DND-41 (cell line): ENCODE data around the gene ITM2C.

ENCODE experiments used
- ATAC-seq: fragments of 200-7000 bp; cut with Tn5 transposase; 3 replicates; pipeline ENCODE4 v1.9.1; 2021; ENCODE audit warnings: low read depth; ENCODE audit not compliant: insufficient read depth
- DNase-seq: peaks from one replicate; pipeline ENCODE4 v3.0.0-alpha.2; 2020
- H2AFZ ChIP-seq: 2 replicates; pipeline ENCODE4 v1.6.0; 2012; ENCODE audit warnings: low read depth, low read length
- H3K27ac ChIP-seq: 2 replicates; pipeline ENCODE4 v1.5.1; 2012; ENCODE audit warnings: low read length, inconsistent platforms
- H3K27me3 ChIP-seq: fragments of 200-600 bp; sonication (generic); 2 replicates; pipeline ENCODE4 v1.6.0; 2012; ENCODE audit warnings: low read length, mild to moderate bottlenecking, inconsistent platforms; ENCODE audit not compliant: insufficient read depth, poor library complexity
- H3K36me3 ChIP-seq: 2 replicates; pipeline ENCODE4 v1.5.1; 2012; ENCODE audit warnings: low read length, inconsistent platforms; ENCODE audit not compliant: insufficient read depth
- H3K4me1 ChIP-seq: 2 replicates; pipeline ENCODE4 v1.5.1; 2012; ENCODE audit warnings: mild to moderate bottlenecking, low read length; ENCODE audit not compliant: insufficient read depth
- H3K4me2 ChIP-seq: 2 replicates; pipeline ENCODE4 v1.6.0; 2012; ENCODE audit warnings: mild to moderate bottlenecking, moderate library complexity, low read length, inconsistent platforms; ENCODE audit not compliant: insufficient read depth
- H3K4me3 ChIP-seq, 2 experiments: fragments of 200-600 bp in 1 of 2; shearing (Covaris generic) in 1 of 2; 2 replicates each; pipeline ENCODE4 v1.5.1; 2012 to 2016; ENCODE audit warnings: inconsistent platforms in 2 of 2, low read length in 2 of 2, mild to moderate bottlenecking in 2 of 2, low read depth in 1 of 2, moderate library complexity in 1 of 2
- H3K79me2 ChIP-seq: 2 replicates; pipeline ENCODE4 v1.6.0; 2012; ENCODE audit warnings: low read length, inconsistent platforms; ENCODE audit not compliant: insufficient read depth
- H3K9ac ChIP-seq: 2 replicates; pipeline ENCODE4 v1.6.0; 2012; ENCODE audit warnings: low read depth, mild to moderate bottlenecking, inconsistent platforms, low read length, moderate library complexity
- H3K9me3 ChIP-seq: 2 replicates; pipeline ENCODE4 v1.5.1; 2012; ENCODE audit warnings: low read length, moderate library complexity, mild to moderate bottlenecking, inconsistent platforms; ENCODE audit not compliant: insufficient read depth, severe bottlenecking
- H4K20me1 ChIP-seq: 2 replicates; pipeline ENCODE4 v1.6.0; 2012; ENCODE audit warnings: low read length; ENCODE audit not compliant: insufficient read depth
- CTCF ChIP-seq: IDR thresholded peaks from 2 replicates; pipeline ENCODE4 v1.5.1; 2012; ENCODE audit warnings: borderline replicate concordance, low read length, moderate library complexity, mild to moderate bottlenecking; ENCODE audit not compliant: poor library complexity, severe bottlenecking; ENCODE audit errors: extremely low read depth
- EZH2 ChIP-seq: IDR thresholded peaks from 3 replicates; pipeline ENCODE4 v1.6.1; 2012; ENCODE audit warnings: borderline replicate concordance, low read depth, mild to moderate bottlenecking, moderate library complexity, low read length, inconsistent platforms; ENCODE audit not compliant: severe bottlenecking

Gene ITM2C

GRCh38 chr2:230881840-230882239, 17.1 kb downstream of the ITM2C start:
- H3K79me2 ChIP-seq: no peaks in the 10 kb centered on the region
- H3K9ac ChIP-seq: no peak overlapping the region
- H3K4me1 ChIP-seq: peaks cover 21% of the 10 kb centered on the region
- H3K27ac ChIP-seq: no peak overlapping the region
- DNase-seq (no peak), ATAC-seq (no peak)
- no peak overlapping the region for H2AFZ ChIP-seq
- H3K9me3 ChIP-seq: no peaks in the 10 kb centered on the region
- H3K36me3 ChIP-seq: peaks cover 22% of the 10 kb centered on the region
- no peaks in the 10 kb centered on the region for H4K20me1 ChIP-seq
- no peak overlapping the region for H3K4me3 ChIP-seq
- no peaks in the 10 kb centered on the region for H3K27me3 ChIP-seq
- TF ChIP-seq CTCF: no peak
- no peak for TF ChIP-seq EZH2
- H3K4me2 ChIP-seq: no peak overlapping the region

GRCh38 chr2:230885463-230886130, 20.9 kb downstream of the ITM2C start:
- no peak overlapping the region for H3K27ac ChIP-seq
- H3K9me3 ChIP-seq: no peaks in the 10 kb centered on the region
- no peak overlapping the region for H2AFZ ChIP-seq
- no peaks in the 10 kb centered on the region for H3K27me3 ChIP-seq
- TF ChIP-seq EZH2 (no peak), CTCF (no peak)
- no peak overlapping the region for H3K4me2 ChIP-seq
- no peaks in the 10 kb centered on the region for H4K20me1 ChIP-seq
- no peaks in the 10 kb centered on the region for H3K79me2 ChIP-seq
- DNase-seq (peak; percentile 46), ATAC-seq (peak; percentile 61; the same call in 2 of the 3 replicates)
- no peaks in the 10 kb centered on the region for H3K36me3 ChIP-seq
- no peaks in the 10 kb centered on the region for H3K4me1 ChIP-seq
- no peak overlapping the region for H3K9ac ChIP-seq
- no peak overlapping the region for H3K4me3 ChIP-seq

- no peak for TF ChIP-seq EZH2
- no peak for TF ChIP-seq CTCF
- no peaks in the 10 kb centered on the region for H4K20me1 ChIP-seq
- H3K79me2 ChIP-seq: no peaks in the 10 kb centered on the region
- H3K27me3 ChIP-seq: no peaks in the 10 kb centered on the region
- no peak for DNase-seq
- no peak overlapping the region for H3K4me3 ChIP-seq
- no peak overlapping the region for H3K9ac ChIP-seq
- H3K27ac ChIP-seq: no peak overlapping the region
- H2AFZ ChIP-seq: no peak overlapping the region
- H3K36me3 ChIP-seq: no peaks in the 10 kb centered on the region
- H3K4me2 ChIP-seq: no peak overlapping the region
- H3K4me1 ChIP-seq: no peaks in the 10 kb centered on the region
- ATAC-seq: no peak
- H3K9me3 ChIP-seq: no peaks in the 10 kb centered on the region
Observed at GRCh38 chr2:230886206-230886605, 21.5 kb downstream of the ITM2C start.

GRCh38 chr2:230886671-230887071, 21.9 kb downstream of the ITM2C start:
- no peaks in the 10 kb centered on the region for H3K79me2 ChIP-seq
- H3K9me3 ChIP-seq: no peaks in the 10 kb centered on the region
- H3K27me3 ChIP-seq: no peaks in the 10 kb centered on the region
- no peaks in the 10 kb centered on the region for H3K36me3 ChIP-seq
- no peak overlapping the region for H3K4me3 ChIP-seq
- no peaks in the 10 kb centered on the region for H3K4me1 ChIP-seq
- DNase-seq (no peak), ATAC-seq (no peak)
- TF ChIP-seq EZH2 (no peak), CTCF (no peak)
- no peak overlapping the region for H3K9ac ChIP-seq
- H4K20me1 ChIP-seq: no peaks in the 10 kb centered on the region
- no peak overlapping the region for H2AFZ ChIP-seq
- H3K4me2 ChIP-seq: no peak overlapping the region
- H3K27ac ChIP-seq: no peak overlapping the region
